B cell (primary cell): ENCODE measurements around the gene EGFLAM. TPM values are rescaled to one million over a fixed set of nuclear protein-coding genes. Genes with fewer than 3 reads are reported as not detected.

Source experiments
- ATAC-seq: fragments of 200-7000 bp; cut with Tn5 transposase; one replicate; pipeline ENCODE4 v1.10.0; 2021; ENCODE audit warnings: low read depth, mild to moderate bottlenecking, moderate number of reproducible peaks, moderate library complexity
- CTCF ChIA-PET: fragments of 350-600 bp; sonication (Branson Sonifier 250); formaldehyde crosslinking; loops from one replicate; lab custom pipeline; 2021; ENCODE audit warnings: antibody characterized with exemption, inconsistent platforms; lab: Charles Lee
- POLR2A ChIA-PET: fragments of 350-600 bp; sonication (Branson Sonifier 250); formaldehyde crosslinking; loops from one replicate; lab custom pipeline; 2021; ENCODE audit warnings: antibody characterized with exemption; lab: Charles Lee
- DNase-seq: peaks from one replicate; pipeline ENCODE4 v3.0.0; 2013
- H2AFZ ChIP-seq: 2 replicates; pipeline ENCODE4 v1.6.1; 2012; ENCODE audit warnings: mild to moderate bottlenecking, low read depth, low read length; ENCODE audit not compliant: insufficient read depth, poor library complexity, severe bottlenecking
- H3K27ac ChIP-seq, 2 donors: 1 replicate in 1 of 2; 2 replicates in 1 of 2; pipeline ENCODE4 v1.5.1; 2012 to 2013; ENCODE audit warnings: low read length in 2 of 2, mild to moderate bottlenecking in 2 of 2, moderate library complexity in 1 of 2
- H3K27me3 ChIP-seq, 4 experiments: fragments of 200-600 bp in 1 of 4; sonication (generic) in 1 of 4; replicated peaks in 1 of 4; 1 replicate in 2 of 4; 2 replicates in 2 of 4; pipeline versions ENCODE4 v1.6.1 to v1.7.0; 2013 to 2016; ENCODE audit warnings: low read length in 3 of 4, mild to moderate bottlenecking in 2 of 4, mixed read lengths in 1 of 4, moderate library complexity in 1 of 4; ENCODE audit not compliant: insufficient read depth in 4 of 4, control insufficient read depth in 3 of 4; ENCODE audit errors: control extremely low read depth in 1 of 4
- H3K36me3 ChIP-seq, 2 experiments: replicated peaks in 1 of 2; 1 replicate in 1 of 2; 2 replicates in 1 of 2; pipeline versions ENCODE4 v1.6.1 to v1.7.1; 2013; ENCODE audit warnings: low read length in 1 of 2; ENCODE audit not compliant: insufficient read depth in 2 of 2, control insufficient read depth in 1 of 2; ENCODE audit errors: control extremely low read depth in 1 of 2, extremely low read depth in 1 of 2
- H3K4me1 ChIP-seq, 2 donors: fragments of 200-600 bp in 1 of 2; sonication (generic) in 1 of 2; 1 replicate in 1 of 2; 2 replicates in 1 of 2; pipeline versions ENCODE4 v1.5.1 to v1.6.1; 2013 to 2017; ENCODE audit warnings: low read length in 2 of 2; ENCODE audit not compliant: control insufficient read depth in 2 of 2, insufficient read depth in 2 of 2
- H3K4me2 ChIP-seq: replicated peaks from 2 replicates; pipeline ENCODE3; 2012; ENCODE audit warnings: mild to moderate bottlenecking, low read depth, low read length; ENCODE audit not compliant: poor library complexity, severe bottlenecking
- H3K4me3 ChIP-seq, 5 experiments: fragments of 200-600 bp in 1 of 5; sonication (generic) in 1 of 5; 1 replicate in 3 of 5; 2 replicates in 2 of 5; pipeline versions ENCODE4 v1.5.1 to v1.7.0; 2011 to 2016; ENCODE audit warnings: low read length in 4 of 5, mild to moderate bottlenecking in 4 of 5, low read depth in 2 of 5, control low read depth in 1 of 5, moderate library complexity in 1 of 5; ENCODE audit not compliant: insufficient read depth in 1 of 5; ENCODE audit errors: control extremely low read depth in 1 of 5, extremely low read depth in 1 of 5
- H3K79me2 ChIP-seq: fragments of 200-600 bp; sonication (generic); one replicate; pipeline ENCODE4 v1.6.0; 2016; ENCODE audit warnings: low read length; ENCODE audit not compliant: control insufficient read depth, insufficient read depth
- H3K9ac ChIP-seq: fragments of 200-600 bp; sonication (generic); 2 replicates; pipeline ENCODE4 v1.6.1; 2017; ENCODE audit warnings: mild to moderate bottlenecking, low read length, moderate library complexity
- H3K9me3 ChIP-seq, 3 donors: one replicate each; pipeline versions ENCODE4 v1.6.1 to v1.7.1; 2013; ENCODE audit warnings: low read length in 2 of 3; ENCODE audit not compliant: control insufficient read depth in 2 of 3, insufficient read depth in 1 of 3; ENCODE audit errors: control extremely low read depth in 1 of 3
- H4K20me1 ChIP-seq: 2 replicates; pipeline ENCODE4 v1.6.0; 2012; ENCODE audit warnings: mild to moderate bottlenecking, low read length; ENCODE audit not compliant: insufficient read depth, control insufficient read depth, poor library complexity, severe bottlenecking
- H3K27ac Mint-ChIP-seq: one replicate; pipeline ENCODE4 v1.8.0; 2021; ENCODE audit warnings: mixed read lengths
- H3K27me3 Mint-ChIP-seq: one replicate; pipeline ENCODE4 v1.8.0; 2021; ENCODE audit warnings: mixed read lengths
- H3K4me1 Mint-ChIP-seq: one replicate; pipeline ENCODE4 v1.8.0; 2021; ENCODE audit warnings: mixed read lengths
- H3K4me3 Mint-ChIP-seq: one replicate; pipeline ENCODE4 v1.8.0; 2021; ENCODE audit warnings: mixed read lengths
- H3K9me3 Mint-ChIP-seq: one replicate; pipeline ENCODE4 v1.8.0; 2022; ENCODE audit warnings: mixed read lengths; ENCODE audit not compliant: insufficient read depth
- EZH2 ChIP-seq: IDR thresholded peaks from 2 replicates; pipeline ENCODE4 v1.6.1; 2012; ENCODE audit warnings: borderline replicate concordance, low read depth, mild to moderate bottlenecking, moderate library complexity, low read length; ENCODE audit not compliant: insufficient read depth, poor library complexity, severe bottlenecking
- WGBS: methylation state at CpG from one replicate; pipeline ENCODE4 v1.1.5; 2013; ENCODE audit warnings: missing lambda C conversion rate; ENCODE audit not compliant: insufficient coverage; 5-methylcytosine and 5-hydroxymethylcytosine counted together
- intact Hi-C: fragments of 100-400 bp; cut with micrococcal nuclease; formaldehyde crosslinking; loops from one replicate; pipeline ENCODE4 v1.10.0; 2022
- polyA plus RNA-seq: library from polyadenylated mRNA; depleted of rRNA; stranded (reverse); fragments of >200 nt; gene quantifications from 2 replicates; pipeline ENCODE4 v1.2.3, GENCODE V29; 2012
- total RNA-seq, 2 donors: library from RNA; stranded (reverse); fragments of 120-200 nt in 1 of 2; gene quantifications; 1 replicate in 1 of 2; 2 replicates in 1 of 2; pipeline versions ENCODE4 v1.2.3 to v1.2.4, GENCODE V29; 2013 to 2022
- TF ChIP-seq, protein P1 (sequence below): fragments of 200-600 bp; IDR thresholded peaks from one replicate; pipeline ENCODE4 v1.8.0; 2022; ENCODE audit warnings: antibody characterized with exemption, mild to moderate bottlenecking

Gene EGFLAM
- total and polyA plus RNA-seq, 2 donors (not counting 1 experiment from before 2014, with no cell fraction given) = not detected

DNA sequence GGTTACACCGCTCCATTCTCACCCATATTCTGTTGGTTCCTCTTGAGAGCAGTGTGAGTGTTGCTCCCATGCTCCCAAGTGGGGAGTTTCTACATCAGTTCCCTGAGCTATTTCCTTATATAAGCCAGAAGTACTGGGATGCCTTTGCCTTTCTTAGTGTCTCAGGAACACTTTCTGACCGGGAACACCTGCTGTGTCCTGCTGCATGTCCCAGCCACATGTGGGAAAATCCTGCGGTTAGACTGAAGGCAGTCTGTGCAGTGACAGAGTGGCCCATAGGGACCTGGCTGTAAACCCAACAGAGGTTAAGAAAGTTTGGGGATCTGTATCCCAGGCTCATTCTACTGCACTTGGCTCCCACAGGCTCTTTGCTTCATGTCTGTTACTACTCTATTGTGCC, 126.0 kb downstream of the EGFLAM start:
- H3K4me3 ChIP-seq = no peak overlapping the region
- Mint-ChIP-seq H3K27me3 (peaks cover 17% of the 10 kb centered on the region), H3K4me1 (no peaks in the 10 kb centered on the region), H3K4me3 (no peak overlapping the region), H3K27ac (no peak overlapping the region), H3K9me3 (no peaks in the 10 kb centered on the region)
- no peak for DNase-seq
- no peaks in the 10 kb centered on the region for H4K20me1 ChIP-seq
- peaks cover 0 to 9% (median 2%) of the 10 kb centered on the region in 4 experiments for H3K27me3 ChIP-seq
- TF ChIP-seq, protein P1, sequence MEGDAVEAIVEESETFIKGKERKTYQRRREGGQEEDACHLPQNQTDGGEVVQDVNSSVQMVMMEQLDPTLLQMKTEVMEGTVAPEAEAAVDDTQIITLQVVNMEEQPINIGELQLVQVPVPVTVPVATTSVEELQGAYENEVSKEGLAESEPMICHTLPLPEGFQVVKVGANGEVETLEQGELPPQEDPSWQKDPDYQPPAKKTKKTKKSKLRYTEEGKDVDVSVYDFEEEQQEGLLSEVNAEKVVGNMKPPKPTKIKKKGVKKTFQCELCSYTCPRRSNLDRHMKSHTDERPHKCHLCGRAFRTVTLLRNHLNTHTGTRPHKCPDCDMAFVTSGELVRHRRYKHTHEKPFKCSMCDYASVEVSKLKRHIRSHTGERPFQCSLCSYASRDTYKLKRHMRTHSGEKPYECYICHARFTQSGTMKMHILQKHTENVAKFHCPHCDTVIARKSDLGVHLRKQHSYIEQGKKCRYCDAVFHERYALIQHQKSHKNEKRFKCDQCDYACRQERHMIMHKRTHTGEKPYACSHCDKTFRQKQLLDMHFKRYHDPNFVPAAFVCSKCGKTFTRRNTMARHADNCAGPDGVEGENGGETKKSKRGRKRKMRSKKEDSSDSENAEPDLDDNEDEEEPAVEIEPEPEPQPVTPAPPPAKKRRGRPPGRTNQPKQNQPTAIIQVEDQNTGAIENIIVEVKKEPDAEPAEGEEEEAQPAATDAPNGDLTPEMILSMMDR = no peak
- TF ChIP-seq EZH2 = no peak
- intact Hi-C loops = no loop called here
- H3K9ac ChIP-seq = no peak overlapping the region
- H3K36me3 ChIP-seq = no peaks in the 10 kb centered on the region
- ATAC-seq = no peak
- ChIA-PET POLR2A (no interaction called here), CTCF (interaction anchor here (1.6 kb wide), 1 partner anchor 9 kb away, joined by 3 read pairs; no protein-coding TSS in a partner anchor)
- H3K27ac ChIP-seq = no peak overlapping the region
- 84% methylated on average over 3 of the region's 3 CpGs for WGBS
- no peak overlapping the region for H3K4me2 ChIP-seq
- no peaks in the 10 kb centered on the region for H3K4me1 ChIP-seq
- no peaks in the 10 kb centered on the region for H3K9me3 ChIP-seq
- no peak overlapping the region for H2AFZ ChIP-seq
- no peaks in the 10 kb centered on the region for H3K79me2 ChIP-seq

DNA sequence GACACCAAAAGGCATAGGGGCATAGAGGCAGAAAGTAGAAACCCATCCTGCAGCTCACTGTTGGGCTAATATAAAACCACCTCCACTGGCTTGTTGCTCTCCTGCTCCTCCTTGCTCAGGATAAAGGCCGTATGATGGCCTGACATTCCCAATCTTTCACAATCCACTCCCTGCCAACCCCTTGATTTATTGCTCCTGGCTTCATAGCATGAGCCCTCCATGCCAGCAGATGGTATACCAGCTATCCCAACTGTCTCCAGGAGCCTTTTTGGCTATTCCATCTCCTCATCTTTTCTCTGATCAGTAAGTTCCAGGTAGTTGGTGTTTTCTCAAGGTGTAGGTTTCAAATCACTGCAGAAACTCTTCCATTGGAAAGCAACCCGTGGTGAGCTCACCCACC, 128.8 kb downstream of the EGFLAM start:
- Mint-ChIP-seq H3K9me3 (no peaks in the 10 kb centered on the region), H3K4me3 (no peak overlapping the region), H3K27ac (no peak overlapping the region), H3K27me3 (peaks cover 10% of the 10 kb centered on the region), H3K4me1 (no peaks in the 10 kb centered on the region)
- ATAC-seq (no peak), DNase-seq (no peak)
- Histone ChIP-seq H3K79me2 (no peaks in the 10 kb centered on the region), H3K9me3 (no peaks in the 10 kb centered on the region), H3K4me2 (no peak overlapping the region), H3K4me1 (no peaks in the 10 kb centered on the region), H3K27ac (no peak overlapping the region), H3K27me3 (peaks cover 0 to 3% (median 0%) of the 10 kb centered on the region in 4 experiments), H3K9ac (no peak overlapping the region), H2AFZ (no peak overlapping the region), H3K36me3 (no peaks in the 10 kb centered on the region), H4K20me1 (no peaks in the 10 kb centered on the region), H3K4me3 (no peak overlapping the region)
- 100% methylated on average over 1 of the region's 2 CpGs for WGBS
- intact Hi-C loops = no loop called here
- POLR2A ChIA-PET = no interaction called here
- CTCF ChIA-PET = no interaction called here
- no peak for TF ChIP-seq EZH2
- TF ChIP-seq, protein P1 = no peak
